Femur (tissue), 1 donor: ENCODE data around the gene PXT1.

Source experiments
- DNase-seq: peaks from one replicate; pipeline ENCODE4 v3.0.0-alpha.2; 2017

Gene PXT1

GRCh38 chr6:36343109-36343680, 99.5 kb downstream of the PXT1 start:
- no peak for DNase-seq

- DNase-seq, result peak; percentile 78
Measured at GRCh38 chr6:36340618-36341454, 101.8 kb downstream of the PXT1 start.
